GM19023 (cell line): Measurements from ENCODE around the gene FXYD2.
"Not testable (repeated sequence)": the region's sequence is repeated elsewhere in the genome, so short reads cannot be mapped to it uniquely, and the experiment has no call there.

Experiments used
- ATAC-seq: cut with Tn5 transposase; IDR thresholded peaks from one replicate; pipeline ENCODE4 v1.9.1; 2021; ENCODE audit warnings: mild to moderate bottlenecking, moderate library complexity; ENCODE audit not compliant: unreplicated experiment

FXYD2 gene

DNA sequence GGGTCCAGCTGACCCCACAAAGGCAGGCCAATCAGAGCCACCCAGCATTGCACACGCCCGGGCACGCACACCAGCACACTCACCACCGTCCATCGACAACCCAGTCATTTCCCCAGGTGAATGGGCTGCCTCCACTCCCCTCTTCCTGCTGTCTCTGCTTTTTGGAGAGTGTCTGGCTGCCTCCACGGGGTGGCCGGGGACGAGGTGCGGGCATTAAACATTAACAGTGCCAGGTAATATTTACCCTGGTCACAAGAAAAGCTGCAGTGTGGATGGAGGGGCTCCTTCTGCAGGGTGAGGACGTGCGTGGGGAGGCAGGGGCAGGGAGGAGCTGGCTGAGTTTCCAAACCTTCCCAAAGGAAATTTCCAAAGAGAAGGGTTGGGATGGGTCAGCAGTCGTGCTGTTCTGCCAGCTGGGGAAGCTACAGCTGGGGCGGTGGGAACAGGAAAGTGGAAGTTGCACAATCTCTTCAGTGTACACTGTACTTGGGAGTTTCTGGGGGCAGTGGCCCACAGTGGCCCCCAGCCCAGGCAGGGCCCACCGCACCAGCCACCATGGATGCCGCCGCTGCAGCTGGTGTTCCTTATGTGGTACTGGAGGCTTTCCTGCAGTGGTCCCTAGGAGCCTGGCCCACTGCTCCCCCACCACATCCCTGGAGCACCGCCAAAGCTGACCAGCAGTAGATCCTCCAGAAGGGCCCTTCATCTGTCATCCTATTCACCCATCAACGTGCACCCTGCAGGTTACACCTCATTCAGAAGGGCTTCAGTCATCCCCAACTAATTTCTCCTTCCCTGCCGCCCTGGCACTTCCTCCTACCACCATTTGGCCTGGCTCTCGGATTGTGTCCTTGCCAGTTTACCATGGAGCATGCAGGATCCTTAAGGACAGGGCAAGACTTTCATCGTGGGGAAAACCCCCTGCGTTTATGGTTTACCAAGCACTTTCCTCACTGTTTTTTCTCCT lies at the start of gene FXYD2:
TSS of gene FXYD2 (minus strand) at position 174 of the 967 bp plus-strand sequence. CDS start at position 108, 66 bp downstream.
- ATAC-seq, result no peak

DNA sequence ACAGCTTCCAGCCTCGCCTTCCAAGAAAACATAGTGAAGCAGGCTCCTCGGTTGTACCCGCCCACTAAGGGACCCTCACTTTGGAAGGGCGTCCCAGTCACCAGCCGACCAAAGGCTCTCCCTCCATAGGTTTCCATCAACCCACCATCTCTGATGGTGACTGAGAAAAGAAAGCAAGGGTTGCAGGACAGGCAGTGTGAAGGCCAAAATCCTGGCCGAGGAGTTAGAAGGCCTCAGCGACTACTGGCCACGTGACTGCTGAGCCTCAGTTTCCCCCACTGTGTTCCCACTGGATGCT lies 49.2 kb upstream of the FXYD2 start:
- ATAC-seq, result no peak

DNA sequence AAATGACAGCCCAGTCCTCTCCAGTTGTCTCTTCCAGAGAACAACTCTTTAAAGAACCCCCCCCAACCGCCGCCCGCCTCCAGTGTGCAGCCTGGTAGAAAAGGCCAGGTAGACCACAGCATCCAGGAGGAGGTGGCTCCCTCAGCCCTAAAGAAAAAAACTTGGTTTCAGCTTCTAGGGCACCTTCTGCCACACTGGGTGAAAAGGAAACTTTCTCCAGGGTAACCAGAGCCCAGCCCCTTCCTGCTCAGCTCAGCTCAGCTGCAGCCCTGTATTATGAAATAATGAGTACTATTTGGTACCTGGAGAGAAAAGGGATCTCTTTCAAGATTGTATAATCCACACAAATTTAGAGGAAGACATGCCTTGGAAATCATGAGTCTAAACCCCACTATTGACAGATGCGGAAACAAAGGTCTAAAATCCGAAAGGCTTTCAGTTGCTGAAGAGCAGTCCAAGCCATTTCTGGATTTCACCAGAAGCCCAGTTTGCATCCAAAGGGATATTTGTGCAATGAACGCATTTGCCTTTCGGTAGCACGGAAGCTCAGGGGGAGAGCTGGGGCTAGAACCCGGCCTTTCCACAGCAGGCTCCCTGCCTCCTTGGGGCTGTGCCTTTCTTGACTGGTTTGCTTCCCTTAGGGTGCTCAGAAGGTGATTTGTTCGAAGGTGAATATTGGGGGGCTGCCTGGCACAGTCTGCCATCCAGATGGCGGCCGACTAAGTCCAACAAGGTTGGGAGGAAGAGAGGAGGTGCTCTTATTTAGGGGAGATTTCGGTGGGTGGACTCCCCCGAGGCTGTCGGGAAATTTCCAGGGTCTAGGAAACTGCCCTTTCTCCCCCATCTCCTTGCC lies 48.7 kb upstream of the FXYD2 start:
- ATAC-seq, result no peak

DNA sequence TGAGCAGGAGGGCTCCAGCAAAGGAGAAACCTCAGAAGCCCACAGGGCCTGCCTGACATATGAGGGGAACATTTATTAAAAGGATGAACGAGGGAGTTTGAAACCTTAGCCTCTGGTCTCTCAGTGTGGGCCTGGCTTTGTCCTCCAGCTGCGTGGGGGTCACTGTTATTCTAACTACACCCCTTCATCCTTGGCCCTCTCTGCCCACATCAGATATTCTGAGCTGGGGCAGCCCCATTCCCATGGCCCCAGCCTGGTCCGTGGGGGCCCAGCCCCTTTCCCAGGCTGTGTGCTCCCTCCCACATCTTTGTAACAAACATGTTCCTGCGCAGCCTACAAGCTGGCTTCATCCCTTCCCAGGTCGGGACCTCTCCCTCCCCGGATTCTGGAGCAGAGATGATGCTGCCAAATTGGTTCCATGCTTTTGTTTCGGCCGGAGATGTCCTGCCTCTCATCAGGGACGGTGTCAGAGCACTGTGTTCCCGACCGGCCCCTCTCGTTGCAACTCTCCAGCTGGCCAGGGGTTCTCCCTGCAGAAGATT lies 47.9 kb upstream of the FXYD2 start:
- ATAC-seq, result no peak

DNA sequence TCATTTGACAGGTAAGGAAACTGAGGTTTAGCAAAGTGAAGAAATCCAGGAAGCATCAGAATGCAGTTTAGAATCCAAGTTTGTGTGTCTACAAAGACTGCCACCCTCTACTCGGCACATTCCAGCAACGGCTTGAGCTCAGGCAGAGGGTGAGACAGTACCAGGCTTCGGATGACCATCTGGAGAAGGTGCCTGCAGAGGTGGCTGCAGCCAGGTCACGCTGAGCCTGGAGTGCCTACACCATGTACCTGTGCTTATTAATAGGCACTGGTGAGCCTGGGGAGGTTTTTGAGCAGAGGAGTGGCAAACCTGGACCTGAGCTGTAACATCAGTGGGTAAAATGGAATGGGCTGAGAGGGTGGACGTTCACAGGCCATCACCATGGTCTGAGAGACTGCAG lies 47.2 kb upstream of the FXYD2 start:
- ATAC-seq, result no peak

DNA sequence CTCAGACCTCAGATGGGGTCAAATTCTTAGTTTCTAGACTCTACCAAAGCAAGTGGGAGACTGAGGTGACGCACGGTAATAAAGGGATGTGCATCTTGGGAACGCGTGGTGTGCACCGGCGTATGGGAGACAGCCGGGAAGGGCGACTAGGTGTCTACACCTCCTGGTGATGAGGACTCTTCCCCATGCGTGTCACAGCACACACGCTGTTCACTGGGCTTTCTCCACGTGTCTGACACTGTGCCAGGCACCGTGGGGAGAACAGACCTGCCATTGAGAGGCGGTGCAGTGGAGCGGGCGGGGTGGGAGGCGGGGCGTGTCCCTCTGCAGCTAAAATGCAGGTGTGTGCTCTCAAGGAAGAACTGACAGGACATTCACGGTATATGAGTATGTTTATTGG lies 46.6 kb upstream of the FXYD2 start:
- ATAC-seq, result no peak

DNA sequence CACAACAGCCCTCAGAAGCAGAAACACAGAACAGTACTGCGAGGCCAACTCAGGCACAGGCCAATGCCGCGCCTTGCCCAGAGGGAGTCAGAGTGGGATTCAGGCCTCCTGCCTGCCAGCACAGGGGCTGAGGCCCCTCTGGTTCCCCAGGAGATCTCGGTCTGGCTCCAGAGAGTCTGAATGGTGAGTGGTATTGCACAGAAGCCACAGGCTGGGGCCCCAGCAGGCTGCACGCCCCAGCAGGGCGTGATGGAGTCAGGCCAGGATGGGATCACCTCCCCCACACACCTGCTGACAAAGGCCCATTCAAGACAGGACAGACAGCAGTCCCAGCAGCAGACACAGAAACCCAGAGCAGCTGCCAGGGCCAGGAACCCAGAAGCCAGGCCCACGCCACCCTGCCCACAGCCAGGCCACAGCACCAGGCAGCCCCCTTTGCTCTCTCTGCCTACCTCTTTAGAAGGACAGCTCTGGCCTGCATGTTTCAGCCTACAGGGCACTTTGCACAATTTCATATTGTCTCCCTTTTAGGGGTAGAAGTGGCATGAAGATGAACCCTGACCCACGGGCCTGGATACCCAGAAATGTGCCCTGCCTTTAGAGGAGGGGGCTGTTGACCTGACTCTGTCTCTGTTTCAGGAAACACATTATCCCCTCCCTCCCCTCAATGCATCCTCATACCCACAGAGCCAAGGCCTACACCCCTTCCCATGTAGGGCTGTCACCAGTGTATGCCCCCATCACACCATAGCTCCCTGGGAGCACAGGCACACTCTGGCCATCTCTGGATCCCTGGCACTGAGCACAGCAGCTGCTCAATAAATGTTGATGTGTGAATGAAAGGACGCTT lies 45.8 kb upstream of the FXYD2 start:
- no peak for ATAC-seq

DNA sequence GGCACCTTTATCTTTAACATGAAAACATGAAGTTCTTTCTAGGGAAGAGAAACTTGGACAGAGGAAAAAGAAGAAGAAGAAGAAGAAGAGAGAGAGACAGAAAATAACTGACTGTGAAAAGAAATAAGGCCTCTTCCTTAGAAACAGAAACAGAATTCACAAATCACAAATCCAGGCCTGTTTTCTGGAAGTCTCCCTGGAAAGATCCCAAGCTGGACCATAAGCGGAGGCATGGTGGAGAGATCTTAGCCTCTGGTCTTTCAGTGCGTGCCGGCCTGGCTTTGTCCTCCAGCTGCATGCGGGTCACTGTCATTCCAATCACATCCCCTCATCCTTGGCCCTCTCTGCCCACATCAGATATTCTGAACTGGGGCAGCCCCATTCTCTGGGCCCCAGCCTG lies 45.1 kb upstream of the FXYD2 start:
- no peak for ATAC-seq

DNA sequence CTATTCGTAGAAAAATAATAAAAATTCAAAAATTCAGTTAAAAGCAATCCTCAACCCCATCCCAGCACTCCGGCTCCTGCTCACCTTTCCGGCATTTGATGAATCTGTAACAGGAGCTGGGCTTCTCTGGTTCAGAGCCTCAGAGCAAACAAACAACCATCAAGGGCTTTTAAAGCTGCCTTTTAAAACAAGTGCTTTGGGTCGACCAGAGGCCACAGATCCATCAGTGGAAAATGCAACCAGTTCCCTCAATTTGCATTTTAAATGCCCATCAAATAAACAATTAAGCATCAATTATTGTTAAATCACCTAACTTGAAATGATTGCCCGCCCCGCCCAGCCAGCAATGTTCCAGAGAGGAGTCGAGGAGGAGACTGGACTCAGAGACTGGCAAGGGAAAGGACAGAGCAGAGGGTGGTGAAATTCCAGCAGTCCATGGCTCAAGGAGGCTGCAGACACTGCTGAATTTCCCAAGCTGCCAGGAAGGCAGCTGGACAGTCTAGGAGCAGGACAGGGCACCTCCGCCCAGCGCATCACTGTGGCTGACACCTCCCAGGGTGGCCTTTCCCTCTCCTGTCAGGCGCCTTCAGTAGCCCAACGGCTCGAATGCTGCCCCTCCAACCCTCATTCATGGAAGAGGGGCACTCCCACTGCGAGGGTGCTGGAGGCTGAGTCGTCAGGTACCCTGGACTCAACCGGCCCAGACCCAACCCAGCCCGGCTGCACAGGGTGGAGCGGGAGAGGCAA lies 44.4 kb upstream of the FXYD2 start:
- ATAC-seq, result no peak

DNA sequence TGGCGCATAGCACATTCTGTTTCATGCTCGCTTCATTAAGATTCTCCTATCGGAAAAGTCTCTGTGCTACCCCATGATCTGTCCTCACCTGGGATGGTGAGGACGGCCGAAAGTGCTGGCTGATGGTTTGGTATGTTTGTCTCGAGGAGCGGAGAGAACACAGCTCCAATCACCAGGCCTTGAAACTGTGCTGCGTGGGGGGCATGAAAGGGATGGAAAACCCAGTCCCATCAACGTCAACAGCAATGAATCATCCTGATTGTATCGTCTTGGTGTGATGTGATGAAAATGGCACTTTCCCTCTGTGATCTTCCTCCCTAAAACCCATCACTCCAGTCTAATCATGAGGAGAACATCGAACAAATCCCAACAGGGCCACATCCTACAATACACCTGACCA lies 43.5 kb upstream of the FXYD2 start:
- ATAC-seq, result no peak

DNA sequence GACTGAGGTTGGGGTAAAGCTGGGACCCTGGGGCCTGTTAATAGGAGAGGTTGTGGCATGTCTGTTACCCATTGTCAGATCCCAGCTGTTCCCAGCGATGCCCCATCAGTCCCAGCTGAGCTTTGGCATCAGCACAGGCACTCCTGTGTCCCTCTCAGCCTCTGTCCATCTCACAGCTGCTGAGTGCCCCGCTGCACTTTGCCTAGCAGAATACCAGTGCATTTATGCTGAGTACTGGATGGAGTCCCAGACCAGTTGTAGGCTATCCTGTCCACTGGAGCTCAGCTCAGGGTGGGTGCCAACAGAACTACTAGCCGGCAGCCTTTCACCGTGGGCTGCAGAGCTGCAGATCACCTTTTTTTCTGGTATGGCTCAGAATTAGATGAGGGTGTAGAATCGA lies 42.0 kb upstream of the FXYD2 start:
- ATAC-seq, result no peak

DNA sequence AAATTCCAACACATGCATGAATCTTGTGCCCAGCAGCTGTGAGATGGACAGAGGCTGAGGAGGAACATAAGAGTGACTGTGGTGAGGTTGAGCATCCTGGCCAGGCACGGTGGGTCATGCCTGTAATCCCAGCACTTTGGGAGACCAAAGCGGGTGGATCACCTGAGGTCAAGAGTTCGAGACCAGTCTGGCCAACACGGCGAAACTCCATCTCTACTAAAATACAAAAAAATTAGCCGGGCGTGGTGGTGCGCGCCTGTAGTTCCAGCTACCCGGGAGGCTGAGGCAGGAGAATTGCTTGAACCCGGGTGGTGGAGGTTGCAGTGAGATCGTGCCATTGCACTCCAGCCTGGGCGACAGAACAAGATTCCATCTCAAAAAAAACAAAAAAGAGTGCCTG lies 41.0 kb upstream of the FXYD2 start:
- ATAC-seq, result not testable (repeated sequence)

DNA sequence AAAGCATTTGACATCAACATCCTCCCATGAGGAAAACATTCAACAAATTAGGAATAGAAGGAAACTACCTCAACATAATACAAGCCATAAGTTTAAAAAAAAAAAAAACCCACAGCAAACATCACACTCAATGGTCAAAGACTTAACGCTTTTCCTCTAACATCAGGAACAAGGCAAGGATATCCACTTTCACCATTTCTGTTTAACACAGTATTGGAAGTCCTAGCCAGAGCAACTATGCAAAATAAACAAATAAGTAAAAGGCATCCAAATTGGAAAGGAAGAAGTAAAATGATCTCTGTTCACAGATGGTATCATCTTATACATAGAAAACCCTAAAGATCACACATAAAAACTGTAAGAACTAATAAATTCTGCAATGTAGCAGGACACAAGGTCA lies 38.8 kb upstream of the FXYD2 start:
- no peak for ATAC-seq

DNA sequence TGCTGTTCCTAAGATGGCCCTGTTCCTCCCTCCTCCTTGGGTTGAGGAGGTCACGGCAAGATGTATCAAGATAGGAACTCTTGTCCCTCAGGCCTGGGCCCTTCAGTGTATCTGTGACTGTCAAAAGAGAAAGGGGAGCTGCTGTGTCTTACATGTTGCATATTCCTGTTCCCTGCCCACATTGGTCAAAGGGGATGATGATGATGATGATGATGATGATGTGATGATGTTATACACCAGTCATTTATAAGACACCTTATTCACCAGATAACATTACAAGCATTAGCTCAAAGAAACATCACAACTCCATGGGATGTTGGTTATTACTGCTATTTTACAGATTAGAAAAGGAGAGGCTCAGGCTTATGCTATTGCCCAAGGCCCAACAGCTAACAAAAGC lies 38.2 kb upstream of the FXYD2 start:
- no peak for ATAC-seq

DNA sequence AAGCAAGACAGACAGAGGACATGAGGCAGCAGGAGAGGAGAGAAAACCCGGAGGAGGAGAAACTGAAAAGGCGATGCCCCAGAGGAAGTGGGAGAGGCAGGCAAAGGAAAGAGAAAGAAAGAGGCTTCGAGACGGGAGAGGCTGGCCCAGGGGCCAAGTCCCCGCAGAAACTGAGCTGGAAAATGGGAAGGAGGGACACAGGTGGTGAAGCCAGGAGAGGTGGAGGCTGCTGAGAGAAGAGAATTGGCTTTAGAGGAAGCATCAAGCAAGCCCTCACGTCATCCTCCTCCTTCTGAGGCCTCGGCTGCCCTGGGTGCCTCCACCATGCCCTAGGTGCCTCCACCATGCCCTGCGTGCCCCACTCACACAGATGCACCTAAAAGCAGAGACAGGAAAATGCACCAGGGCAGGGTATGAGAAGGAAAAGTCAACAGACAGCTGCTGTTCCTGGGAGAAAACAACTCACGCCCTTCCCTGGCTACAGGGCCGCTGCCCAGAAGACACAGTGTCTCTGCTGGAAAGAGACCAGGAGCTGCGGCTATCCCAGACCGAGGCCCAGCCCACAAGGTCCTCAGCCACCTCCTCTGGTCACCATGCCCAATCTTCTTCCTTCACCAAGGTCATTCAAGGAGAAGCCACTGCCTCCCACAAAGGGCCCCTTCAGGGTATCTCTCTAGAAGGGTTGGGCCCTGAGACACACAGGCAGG lies 37.6 kb upstream of the FXYD2 start:
- ATAC-seq, result no peak

DNA sequence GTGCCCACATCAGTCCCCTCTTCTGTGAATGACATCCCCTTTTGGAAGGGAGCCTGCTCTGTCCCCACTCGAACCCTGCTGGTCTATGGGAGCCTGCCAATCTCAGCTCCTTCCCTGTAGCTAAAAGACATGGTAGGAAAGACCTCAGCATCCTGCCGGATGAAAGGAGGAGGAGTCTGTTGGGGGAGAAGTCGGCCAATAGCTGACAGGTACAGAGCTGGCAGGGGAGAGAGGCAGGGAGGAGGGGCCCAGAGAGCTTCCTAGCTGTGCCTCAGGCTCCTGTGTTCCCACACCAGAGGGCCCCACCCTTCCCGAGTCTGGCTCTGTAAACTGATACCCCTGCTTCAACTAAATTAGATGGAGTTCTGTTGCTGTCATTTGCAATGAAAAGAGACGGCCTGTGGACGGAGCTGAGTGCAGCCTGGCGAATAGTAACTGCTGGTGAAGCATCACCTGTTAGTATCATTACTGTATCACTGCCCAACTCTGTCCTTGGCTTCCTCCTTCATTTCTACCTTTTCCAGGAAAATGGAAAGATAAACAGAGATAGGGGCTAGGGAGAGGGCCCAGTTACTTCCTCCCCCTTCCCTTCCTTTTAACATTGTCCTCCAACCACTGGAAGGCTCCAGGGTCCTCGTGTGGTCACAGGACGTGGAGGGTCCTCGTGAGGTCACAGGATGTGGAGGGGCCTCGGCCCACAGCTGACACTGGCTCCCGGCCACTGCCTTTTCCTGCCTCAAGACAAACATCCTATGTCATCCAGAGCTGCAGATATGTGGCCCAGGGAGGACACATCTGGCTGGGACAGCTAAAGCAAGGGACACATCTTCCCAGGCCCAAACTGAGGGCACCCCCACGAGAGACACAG lies 36.8 kb upstream of the FXYD2 start:
- ATAC-seq, result no peak

DNA sequence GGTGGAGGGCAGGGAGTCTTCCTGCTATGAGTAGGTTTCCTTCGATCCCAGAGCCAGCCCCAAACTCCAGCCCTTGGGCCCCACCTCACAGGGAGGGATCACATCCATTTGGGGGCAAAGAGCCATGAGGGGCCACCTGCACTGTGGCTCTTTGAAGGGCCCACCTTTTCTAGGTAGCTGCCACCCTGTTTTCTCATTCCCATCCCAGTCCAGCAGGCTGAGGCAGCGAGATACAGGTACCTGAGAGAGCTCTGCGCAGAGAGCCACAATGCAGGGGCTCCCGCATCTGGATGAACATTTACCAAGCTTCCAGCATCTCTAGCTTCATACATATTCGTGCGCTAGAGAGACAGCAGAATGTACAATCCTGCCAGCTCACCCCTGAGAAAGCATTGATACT lies 35.6 kb upstream of the FXYD2 start:
- ATAC-seq, result no peak

DNA sequence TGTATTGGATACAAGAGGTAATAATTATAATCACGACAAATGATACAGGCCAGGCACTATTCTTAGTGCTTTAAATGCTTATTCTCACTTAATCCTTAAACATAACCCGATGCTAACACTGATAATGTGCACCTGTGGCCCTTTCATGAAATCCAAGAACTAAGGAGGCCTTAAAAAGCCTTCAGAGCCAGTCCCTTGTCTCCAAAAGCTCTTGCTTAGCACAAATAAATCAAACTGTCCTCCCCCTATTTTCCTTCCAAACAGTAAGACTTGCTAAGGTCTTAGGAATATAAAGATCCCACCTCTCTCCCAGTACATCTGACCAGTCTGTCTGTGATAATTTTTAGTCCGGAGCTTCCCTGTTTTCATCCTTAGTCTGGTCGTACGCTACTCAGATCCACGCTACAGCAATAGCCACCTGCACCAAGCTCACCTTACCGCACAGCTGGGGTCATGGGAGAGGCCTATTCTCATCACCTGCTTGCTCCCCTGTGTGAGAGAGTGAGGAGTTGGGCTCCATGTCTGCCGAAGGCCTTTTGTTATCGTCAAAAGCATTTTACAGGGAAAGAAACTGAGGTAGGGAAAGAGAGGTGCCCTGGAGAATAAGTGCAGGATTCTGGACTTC lies 35.1 kb upstream of the FXYD2 start:
- ATAC-seq, result no peak
